Naive thymus-derived CD4-positive, alpha-beta T cell (primary cell): ENCODE data around the gene SRPK1. TPM values are rescaled to one million over a fixed set of nuclear protein-coding genes. Genes with fewer than 3 reads are reported as not detected.
"Not testable (repeated sequence)": the region's sequence is repeated elsewhere in the genome, so short reads cannot be mapped to it uniquely, and the experiment has no call there.

Experiments used
- ATAC-seq: fragments of 150-1000 bp; cut with Tn5 transposase; 2 replicates; pipeline ENCODE4 v1.10.0; 2021; ENCODE audit warnings: mild to moderate bottlenecking, moderate library complexity
- CTCF ChIA-PET: fragments of 350-600 bp; sonication (Branson Sonifier 250); formaldehyde crosslinking; loops from one replicate; lab custom pipeline; 2021; ENCODE audit warnings: antibody characterized with exemption; lab: Charles Lee
- POLR2A ChIA-PET: fragments of 350-600 bp; sonication (Branson Sonifier 250); formaldehyde crosslinking; loops from one replicate; lab custom pipeline; 2021; ENCODE audit warnings: antibody characterized with exemption, inconsistent platforms; lab: Charles Lee
- DNase-seq, 9 donors: peaks; one replicate each; pipeline versions ENCODE4 v3.0.0 to v3.0.0-alpha.2; 2020 to 2022; ENCODE audit warnings: mixed read lengths in 1 of 9
- H3K27ac ChIP-seq: one replicate; pipeline ENCODE4 v1.7.0; 2013; ENCODE audit warnings: mild to moderate bottlenecking, low read depth, low read length, moderate library complexity
- H3K27me3 ChIP-seq, 2 donors: one replicate each; pipeline ENCODE4 v1.7.0; 2013; ENCODE audit warnings: low read length in 2 of 2, mild to moderate bottlenecking in 2 of 2, moderate library complexity in 2 of 2; ENCODE audit not compliant: control insufficient read depth in 2 of 2, insufficient read depth in 2 of 2
- H3K36me3 ChIP-seq, 3 experiments: 1 replicate in 2 of 3; 2 replicates in 1 of 3; pipeline ENCODE4 v1.7.0; 2013; ENCODE audit warnings: low read length in 3 of 3, mild to moderate bottlenecking in 3 of 3, moderate library complexity in 1 of 3; ENCODE audit not compliant: insufficient read depth in 3 of 3, control insufficient read depth in 2 of 3
- H3K4me1 ChIP-seq, 2 donors: one replicate each; pipeline ENCODE4 v1.7.0; 2013; ENCODE audit warnings: low read length in 2 of 2, mild to moderate bottlenecking in 2 of 2, moderate library complexity in 1 of 2; ENCODE audit not compliant: control insufficient read depth in 2 of 2, insufficient read depth in 2 of 2
- H3K4me3 ChIP-seq: 2 replicates; pipeline ENCODE4 v1.7.0; 2013; ENCODE audit warnings: mild to moderate bottlenecking, low read length
- H3K9me3 ChIP-seq, 3 experiments: 1 replicate in 2 of 3; 2 replicates in 1 of 3; pipeline ENCODE4 v1.7.0; 2013; ENCODE audit warnings: low read length in 3 of 3; ENCODE audit not compliant: control insufficient read depth in 2 of 3
- H3K27ac Mint-ChIP-seq, 9 donors: one replicate each; pipeline ENCODE4 v1.8.0; 2020 to 2022; ENCODE audit warnings: mixed read lengths in 9 of 9, mild to moderate bottlenecking in 8 of 9, moderate library complexity in 5 of 9, inconsistent platforms in 2 of 9
- H3K27me3 Mint-ChIP-seq, 5 donors: one replicate each; pipeline ENCODE4 v1.8.0; 2021 to 2022; ENCODE audit warnings: mixed read lengths in 5 of 5, mild to moderate bottlenecking in 1 of 5
- H3K36me3 Mint-ChIP-seq, 5 donors: one replicate each; pipeline ENCODE4 v1.8.0; 2020 to 2022; ENCODE audit warnings: mixed read lengths in 5 of 5, mild to moderate bottlenecking in 3 of 5, inconsistent platforms in 1 of 5
- H3K4me1 Mint-ChIP-seq, 7 donors: one replicate each; pipeline ENCODE4 v1.8.0; 2020 to 2022; ENCODE audit warnings: mixed read lengths in 7 of 7, mild to moderate bottlenecking in 3 of 7, inconsistent platforms in 1 of 7
- H3K4me3 Mint-ChIP-seq, 10 donors: one replicate each; pipeline ENCODE4 v1.8.0; 2020 to 2022; ENCODE audit warnings: mild to moderate bottlenecking in 10 of 10, mixed read lengths in 10 of 10, moderate library complexity in 6 of 10, inconsistent platforms in 2 of 10
- H3K9me3 Mint-ChIP-seq, 11 donors: one replicate each; pipeline ENCODE4 v1.8.0; 2020 to 2022; ENCODE audit warnings: mixed read lengths in 11 of 11, mild to moderate bottlenecking in 4 of 11, inconsistent platforms in 1 of 11, moderate library complexity in 1 of 11
- intact Hi-C, 2 donors: fragments of 100-400 bp; cut with micrococcal nuclease; formaldehyde crosslinking; loops; one replicate each; pipeline ENCODE4 v1.15.1; 2023
- polyA plus RNA-seq, 2 donors: library from polyadenylated mRNA; unstranded; fragments of 300-500 nt; fragmentation: Illumina TruSeq; gene quantifications; one replicate each; pipeline ENCODE4 v1.2.3, GENCODE V29; 2021
- total RNA-seq, 6 experiments: library from RNA in 5 of 6; stranded (reverse) in 5 of 6; gene quantifications; 1 replicate in 5 of 6; 2 replicates in 1 of 6; pipeline ENCODE4 v1.2.3 and lab custom pipeline; 2021 to 2026

The SRPK1 gene
- total and polyA plus RNA-seq, 7 experiments from 2014 or later, result 29.1 to 80.9 (median 42.1) TPM

DNA sequence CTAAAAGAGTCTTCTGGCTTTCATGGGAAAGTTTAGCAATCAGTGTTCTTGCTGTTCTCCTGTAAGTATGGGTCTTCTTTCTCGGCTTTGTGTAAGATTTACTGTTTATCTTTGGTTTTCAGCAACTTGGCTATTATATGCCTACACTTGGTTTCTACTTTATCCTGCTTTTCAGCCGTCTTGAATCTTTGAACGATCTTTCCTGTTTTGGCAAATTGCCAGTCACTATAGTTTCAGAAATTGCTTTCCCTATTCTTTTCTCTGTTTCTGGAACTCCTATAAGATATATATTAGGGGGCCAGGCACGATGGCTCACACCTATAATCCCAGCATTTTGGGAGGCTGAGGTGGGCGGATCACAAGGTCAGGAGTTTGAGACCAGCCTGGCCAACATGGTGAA, 14.6 kb upstream of the SRPK1 start:
- no peak overlapping the region for H3K27ac ChIP-seq
- H3K9me3 Mint-ChIP-seq, result peaks cover 0 to 11% (median 2%) of the 10 kb centered on the region in 11 donors
- CTCF ChIA-PET, result no interaction called here
- H3K27me3 ChIP-seq, result no peaks in the 10 kb centered on the region
- DNase-seq, result no peak
- H3K4me3 Mint-ChIP-seq, result no peak overlapping the region
- intact Hi-C loops, result no loop called here
- H3K4me1 Mint-ChIP-seq, result peaks cover 0 to 8% (median 0%) of the 10 kb centered on the region in 7 donors
- H3K36me3 ChIP-seq, result no peaks in the 10 kb centered on the region
- no peak overlapping the region for H3K27ac Mint-ChIP-seq
- H3K4me1 ChIP-seq, result no peaks in the 10 kb centered on the region
- no peaks in the 10 kb centered on the region for H3K9me3 ChIP-seq
- no peak for ATAC-seq
- no peak overlapping the region for H3K4me3 ChIP-seq
- peaks cover 0 to 6% (median 2%) of the 10 kb centered on the region in 5 donors for H3K36me3 Mint-ChIP-seq
- POLR2A ChIA-PET, result interaction anchor here (0.6 kb wide), 1 partner anchor 24 kb away, joined by 3 read pairs; no protein-coding TSS in a partner anchor
- peaks cover 0 to 21% (median 12%) of the 10 kb centered on the region in 5 donors for H3K27me3 Mint-ChIP-seq

DNA sequence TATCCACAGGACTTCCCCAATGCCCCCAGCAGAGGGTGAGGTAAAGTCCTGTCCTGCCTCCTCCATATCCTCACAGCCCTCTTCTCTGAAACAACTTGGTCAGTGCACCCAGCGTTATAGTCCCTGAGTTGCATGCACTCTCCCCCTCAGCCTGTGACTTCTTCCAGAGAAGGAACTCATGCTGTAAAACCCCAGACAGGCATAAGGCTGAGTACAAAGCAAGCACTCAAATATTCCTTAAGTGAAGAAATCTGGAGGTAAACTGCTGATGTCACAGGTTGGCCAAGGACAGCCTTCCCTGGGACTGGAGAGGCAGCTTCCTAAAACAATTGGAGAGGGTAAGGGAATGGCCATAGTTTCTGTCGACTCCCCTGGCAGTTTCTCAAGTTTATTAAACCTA, 12.9 kb upstream of the SRPK1 start:
- Histone ChIP-seq H3K27me3 (no peaks in the 10 kb centered on the region), H3K27ac (no peak overlapping the region), H3K4me3 (no peak overlapping the region), H3K36me3 (no peaks in the 10 kb centered on the region), H3K4me1 (no peaks in the 10 kb centered on the region), H3K9me3 (no peaks in the 10 kb centered on the region)
- intact Hi-C loops, result no loop called here
- Mint-ChIP-seq H3K27me3 (peaks cover 0 to 19% (median 4%) of the 10 kb centered on the region in 5 donors), H3K9me3 (peaks cover 0 to 9% (median 2%) of the 10 kb centered on the region in 11 donors), H3K4me3 (no peak overlapping the region), H3K4me1 (peaks cover 0 to 8% (median 0%) of the 10 kb centered on the region in 7 donors), H3K27ac (no peak overlapping the region), H3K36me3 (peaks cover 0 to 3% (median 0%) of the 10 kb centered on the region in 5 donors)
- CTCF ChIA-PET, result no interaction called here
- POLR2A ChIA-PET, result no interaction called here
- no peak for DNase-seq
- no peak for ATAC-seq

DNA sequence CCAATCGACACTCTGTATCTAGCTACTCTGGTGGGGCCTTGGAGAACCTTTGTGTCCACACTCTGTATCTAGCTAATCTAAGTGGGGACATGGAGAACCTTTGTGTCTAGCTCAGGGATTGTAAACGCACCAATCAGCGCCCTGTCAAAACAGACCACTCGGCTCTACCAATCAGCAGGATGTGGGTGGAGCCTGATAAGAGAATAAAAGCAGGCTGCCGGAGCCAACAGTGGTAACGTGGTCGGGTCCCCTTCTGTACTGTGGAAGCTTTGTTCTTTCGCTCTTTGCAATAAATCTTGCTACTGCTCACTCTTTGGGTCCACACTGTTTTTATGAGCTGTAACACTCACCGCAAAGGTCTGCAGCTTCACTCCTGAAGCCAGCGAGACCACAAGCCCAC, 11.0 kb upstream of the SRPK1 start:
- H3K27ac Mint-ChIP-seq, result peak overlapping the region in 4 of 9 donors; percentile 53 to 84 (median 64)
- H3K9me3 Mint-ChIP-seq, ATAC-seq, H3K27me3 ChIP-seq, H3K27ac ChIP-seq, H3K4me3 ChIP-seq, H3K36me3 Mint-ChIP-seq, H3K9me3 ChIP-seq, H3K36me3 ChIP-seq, H3K4me1 Mint-ChIP-seq, POLR2A ChIA-PET, H3K4me1 ChIP-seq, CTCF ChIA-PET, intact Hi-C loops: not testable (repeated sequence)
- DNase-seq, result peak in 2 of 9 donors; percentile 8 to 11
- H3K4me3 Mint-ChIP-seq, result peak overlapping the region in 9 of 10 donors; percentile 68 to 84 (median 78)
- peaks cover 0 to 17% (median 4%) of the 10 kb centered on the region in 5 donors for H3K27me3 Mint-ChIP-seq

DNA sequence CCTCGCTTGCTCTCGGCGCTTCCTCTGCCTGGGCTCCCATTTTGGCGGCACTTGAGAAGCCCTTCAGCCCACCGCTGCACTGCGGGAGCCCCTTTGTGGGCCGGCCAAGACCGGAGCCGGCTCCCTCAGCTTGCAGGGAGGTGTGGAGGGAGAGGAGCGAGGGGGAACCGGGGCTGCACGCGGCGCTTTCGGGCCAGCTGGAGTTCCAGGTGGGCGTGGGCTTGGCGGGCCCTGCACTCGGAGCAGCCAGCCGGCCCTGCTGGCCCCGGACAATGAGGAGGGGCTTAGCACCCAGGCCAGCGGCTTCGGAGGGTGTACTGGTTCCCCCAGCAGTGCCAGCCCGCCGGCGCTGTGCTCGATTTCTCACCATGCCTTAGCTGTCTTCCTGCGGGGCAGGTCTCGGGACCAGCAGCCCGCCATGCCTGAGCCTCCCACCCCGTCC, 10.2 kb upstream of the SRPK1 start:
- CTCF ChIA-PET, result no interaction called here
- Histone ChIP-seq H3K27ac (no peak overlapping the region), H3K4me1 (no peaks in the 10 kb centered on the region), H3K4me3 (no peak overlapping the region), H3K36me3 (no peaks in the 10 kb centered on the region), H3K9me3 (no peaks in the 10 kb centered on the region), H3K27me3 (no peaks in the 10 kb centered on the region)
- H3K27me3 Mint-ChIP-seq, result peaks cover 0 to 12% (median 2%) of the 10 kb centered on the region in 5 donors
- no peaks in the 10 kb centered on the region for H3K9me3 Mint-ChIP-seq
- peak overlapping the region in 1 of 10 donors; percentile 79 for H3K4me3 Mint-ChIP-seq
- peaks cover 0 to 2% (median 0%) of the 10 kb centered on the region in 5 donors for H3K36me3 Mint-ChIP-seq
- POLR2A ChIA-PET, result no interaction called here
- no peak for DNase-seq
- H3K4me1 Mint-ChIP-seq, result peaks cover 0 to 8% (median 0%) of the 10 kb centered on the region in 7 donors
- ATAC-seq, result no peak
- H3K27ac Mint-ChIP-seq, result no peak overlapping the region
- intact Hi-C loops, result no loop called here

DNA sequence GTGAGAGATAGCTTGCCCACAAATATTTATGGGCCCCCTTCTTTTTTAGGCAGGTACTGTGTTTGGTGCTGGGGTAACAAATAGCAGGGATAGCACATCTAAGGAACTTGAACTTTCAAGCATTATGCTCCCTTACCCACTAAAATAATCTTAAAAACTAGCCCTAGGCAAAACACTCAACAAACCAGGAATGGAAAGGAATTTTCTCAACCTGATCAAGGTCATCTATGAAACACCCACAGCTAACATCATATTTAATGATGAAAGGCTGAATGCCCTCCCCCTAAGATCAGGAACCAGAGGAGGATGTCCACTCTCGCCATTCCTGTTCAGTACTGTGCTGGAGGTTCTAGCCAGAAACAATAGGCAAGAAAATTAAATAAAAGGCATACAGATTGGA, 8.7 kb upstream of the SRPK1 start:
- Histone ChIP-seq H3K27ac (no peak overlapping the region), H3K36me3 (no peaks in the 10 kb centered on the region), H3K27me3 (no peaks in the 10 kb centered on the region), H3K4me3 (no peak overlapping the region), H3K4me1 (no peaks in the 10 kb centered on the region), H3K9me3 (no peaks in the 10 kb centered on the region)
- peaks cover 0 to 8% (median 0%) of the 10 kb centered on the region in 7 donors for H3K4me1 Mint-ChIP-seq
- H3K36me3 Mint-ChIP-seq, result peaks cover 0 to 3% (median 0%) of the 10 kb centered on the region in 5 donors
- ChIA-PET CTCF (no interaction called here), POLR2A (interaction anchor here (0.6 kb wide), 1 partner anchor 18 kb away, joined by 5 read pairs; no protein-coding TSS in a partner anchor)
- no peak for DNase-seq
- no peak overlapping the region for H3K4me3 Mint-ChIP-seq
- peaks cover 0 to 1% (median 0%) of the 10 kb centered on the region in 5 donors for H3K27me3 Mint-ChIP-seq
- no peaks in the 10 kb centered on the region for H3K9me3 Mint-ChIP-seq
- no peak for ATAC-seq
- intact Hi-C loops, result loop anchor here (10.0 kb wide), 2 partner anchors 165 to 195 kb away; no protein-coding TSS in a partner anchor
- H3K27ac Mint-ChIP-seq, result peak overlapping the region in 1 of 9 donors; percentile 4

DNA sequence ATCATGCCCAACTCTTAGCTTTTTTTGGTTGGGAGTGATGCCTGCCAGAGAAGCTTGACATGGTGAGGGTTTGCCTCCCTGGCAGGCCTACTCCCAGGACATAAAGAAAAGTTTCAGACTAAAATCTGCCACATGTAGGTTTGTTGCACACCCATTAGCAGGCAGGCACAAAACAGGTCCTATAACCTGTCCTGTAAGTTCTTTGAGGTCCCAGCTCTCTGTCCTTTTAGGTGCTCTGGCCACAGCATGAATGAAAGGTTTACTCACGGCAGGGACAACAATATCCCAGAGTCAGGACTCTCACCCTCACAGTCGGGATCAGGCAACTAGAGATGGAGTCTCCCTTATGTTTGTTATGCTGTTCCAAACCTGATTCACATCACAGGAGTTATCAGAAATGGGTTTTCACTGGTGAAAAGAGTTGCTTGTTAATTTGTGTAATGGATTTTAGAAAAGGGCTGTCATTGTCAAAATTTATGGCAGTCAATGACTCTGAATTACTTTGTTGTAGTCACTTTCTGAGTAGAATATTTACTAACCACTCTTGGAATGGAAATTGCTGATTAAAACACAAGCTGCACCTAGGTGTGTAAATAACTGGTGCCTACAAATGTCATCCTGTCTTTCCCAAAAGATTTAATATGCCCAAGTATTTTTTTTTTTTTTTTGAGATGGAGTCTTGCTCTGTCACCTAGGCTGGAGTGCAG, 5.8 kb upstream of the SRPK1 start:
- POLR2A ChIA-PET, result no interaction called here
- DNase-seq, result no peak
- H3K9me3 Mint-ChIP-seq, result no peaks in the 10 kb centered on the region
- H3K36me3 ChIP-seq, result no peaks in the 10 kb centered on the region
- H3K27me3 ChIP-seq, result no peaks in the 10 kb centered on the region
- CTCF ChIA-PET, result no interaction called here
- H3K4me1 Mint-ChIP-seq, result peaks cover 0 to 11% (median 8%) of the 10 kb centered on the region in 7 donors
- no peak overlapping the region for H3K27ac ChIP-seq
- intact Hi-C loops, result loop anchor here (10.0 kb wide), 2 partner anchors 168 to 198 kb away; no protein-coding TSS in a partner anchor
- H3K4me1 ChIP-seq, result peaks cover 0 to 4% of the 10 kb centered on the region in 2 donors
- H3K27ac Mint-ChIP-seq, result no peak overlapping the region
- ATAC-seq, result no peak
- no peak overlapping the region for H3K4me3 Mint-ChIP-seq
- H3K4me3 ChIP-seq, result no peak overlapping the region
- no peaks in the 10 kb centered on the region for H3K9me3 ChIP-seq
- H3K36me3 Mint-ChIP-seq, result peaks cover 0 to 4% (median 0%) of the 10 kb centered on the region in 5 donors
- no peaks in the 10 kb centered on the region for H3K27me3 Mint-ChIP-seq
